Astrocyte of the cerebellum (primary cell): Measurements from ENCODE around the gene RTN4R.

ENCODE experiments used
- DNase-seq: peaks from one replicate; pipeline ENCODE4 v3.0.0-alpha.2; 2011; ENCODE audit warnings: low read depth
- H3K4me3 ChIP-seq: 2 replicates; pipeline ENCODE4 v1.5.1; 2011; ENCODE audit warnings: mild to moderate bottlenecking, low read depth, low read length, moderate library complexity
- CTCF ChIP-seq: IDR thresholded peaks from 2 replicates; pipeline ENCODE4 v1.5.1; 2012; ENCODE audit warnings: low read length, low read depth, moderate library complexity, mild to moderate bottlenecking; ENCODE audit errors: missing control alignments
- in situ Hi-C: cut with HindIII; loops from 2 replicates; pipeline ENCODE4 v1.10.0; 2017; ENCODE audit warnings: low sequenced_read_pairs

The RTN4R gene

GRCh38 chr22:20298110-20298802, 30.1 kb upstream of the RTN4R start:
- no peak for TF ChIP-seq CTCF
- H3K4me3 ChIP-seq: peak overlapping the region; percentile 42
- in situ Hi-C loops: no loop called here
- no peak for DNase-seq

- in situ Hi-C loops: no loop called here
- H3K4me3 ChIP-seq: no peak overlapping the region
- TF ChIP-seq CTCF: no peak
- DNase-seq: no peak
Measured at GRCh38 chr22:20297414-20298109, 29.4 kb upstream of the RTN4R start.

- no peak for DNase-seq
- in situ Hi-C loops: no loop called here
- no peak for TF ChIP-seq CTCF
- H3K4me3 ChIP-seq: no peak overlapping the region
Measured at GRCh38 chr22:20296598-20296997, 28.5 kb upstream of the RTN4R start.

GRCh38 chr22:20295262-20296064, 27.3 kb upstream of the RTN4R start:
- DNase-seq: no peak
- no peak overlapping the region for H3K4me3 ChIP-seq
- in situ Hi-C loops: no loop called here
- peak; percentile 5 for TF ChIP-seq CTCF

DNA sequence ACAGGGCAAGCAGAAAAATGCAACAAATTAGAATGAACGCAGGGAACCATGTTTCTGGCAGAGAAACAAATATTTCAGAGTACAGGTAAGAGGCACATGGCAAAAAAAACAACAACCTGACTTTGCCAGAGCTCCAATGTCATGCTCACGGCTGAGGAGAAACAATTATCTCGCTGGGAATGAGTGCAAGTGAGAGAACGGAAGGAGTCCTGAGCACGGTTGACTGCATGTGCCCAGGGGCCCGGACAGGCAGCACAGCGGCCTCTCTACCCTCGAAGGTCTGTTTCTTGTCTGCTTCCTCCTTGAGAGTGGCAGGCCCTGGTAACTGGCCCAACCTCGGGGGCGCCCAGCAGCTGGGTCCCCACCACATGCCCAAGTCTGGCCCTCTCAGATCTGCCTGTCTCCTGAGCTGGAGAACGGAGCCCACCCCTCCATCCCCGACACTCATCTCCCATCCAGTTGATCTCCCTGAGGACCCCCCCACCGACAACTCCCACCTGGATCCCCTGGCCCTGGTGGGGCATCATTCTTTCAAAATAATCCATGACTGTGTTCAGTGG, 24.6 kb upstream of the RTN4R start:
- DNase-seq: no peak
- in situ Hi-C loops: no loop called here
- no peak overlapping the region for H3K4me3 ChIP-seq
- TF ChIP-seq CTCF: no peak

DNA sequence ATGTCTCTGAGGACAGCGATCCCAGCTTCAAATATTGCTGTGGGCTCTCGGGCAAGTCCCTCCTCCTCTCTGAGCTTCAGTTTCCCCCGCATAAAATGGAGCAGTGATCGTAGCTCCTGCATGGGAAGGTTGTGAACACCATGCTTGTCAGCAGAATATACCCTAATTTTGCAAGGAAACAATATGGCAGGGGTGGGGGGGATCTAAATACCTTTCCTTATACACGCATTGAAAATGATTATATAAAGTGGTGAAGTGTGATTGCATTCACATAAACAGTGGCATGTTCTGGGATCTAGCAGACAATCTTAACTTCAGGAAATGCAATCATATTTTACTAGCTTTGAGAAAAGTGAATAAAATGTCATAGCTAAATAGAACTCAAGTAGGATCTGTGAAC, 24.0 kb upstream of the RTN4R start:
- no peak for DNase-seq
- H3K4me3 ChIP-seq: no peak overlapping the region
- in situ Hi-C loops: no loop called here
- TF ChIP-seq CTCF: no peak
